GM19099 (cell line): ENCODE results near the gene SPC24.

Experiments used
- POLR2A ChIP-seq: IDR thresholded peaks from 3 replicates; pipeline ENCODE4 v1.6.1; 2011; ENCODE audit warnings: low read depth; ENCODE audit not compliant: insufficient read length; ENCODE audit errors: extremely low read depth

Gene SPC24

GRCh38 chr19:11155373-11156120, at the start of gene SPC24:
TSS of gene SPC24 (minus strand) at chr19:11155782. CDS start at chr19:11155776, 6 bp downstream.
- peak; percentile 87 for TF ChIP-seq POLR2A

- TF ChIP-seq POLR2A, result no peak
These were observed 49.4 kb upstream of the SPC24 start for GRCh38 chr19:11204943-11205349.

GRCh38 chr19:11204076-11204602, 48.6 kb upstream of the SPC24 start:
- no peak for TF ChIP-seq POLR2A

- no peak for TF ChIP-seq POLR2A
These were observed 47.9 kb upstream of the SPC24 start for GRCh38 chr19:11203194-11204075.

GRCh38 chr19:11202488-11203193, 47.1 kb upstream of the SPC24 start:
- no peak for TF ChIP-seq POLR2A

GRCh38 chr19:11201791-11202190, 46.2 kb upstream of the SPC24 start:
- no peak for TF ChIP-seq POLR2A

GRCh38 chr19:11200931-11201330, 45.3 kb upstream of the SPC24 start:
- no peak for TF ChIP-seq POLR2A

- no peak for TF ChIP-seq POLR2A
These were observed 44.5 kb upstream of the SPC24 start for GRCh38 chr19:11200015-11200574.

GRCh38 chr19:11199517-11199916, 43.9 kb upstream of the SPC24 start:
- no peak for TF ChIP-seq POLR2A

- TF ChIP-seq POLR2A, result no peak
These were observed 43.3 kb upstream of the SPC24 start for GRCh38 chr19:11198769-11199424.

GRCh38 chr19:11198175-11198534, 42.6 kb upstream of the SPC24 start:
- TF ChIP-seq POLR2A, result no peak

GRCh38 chr19:11197291-11198174, 42.0 kb upstream of the SPC24 start, which contains the start of gene KANK2:
TSS of gene KANK2 (minus strand) at chr19:11197545. CDS start at chr19:11194511, 3,034 bp downstream.
- peak; percentile 62 for TF ChIP-seq POLR2A
